GM19240 (cell line): ENCODE data around the gene MGMT.

ENCODE experiments used
- DNase-seq: peaks from one replicate; pipeline ENCODE4 v3.0.0; 2011; ENCODE audit warnings: low spot score; ENCODE audit not compliant: insufficient read length

MGMT gene

GRCh38 chr10:129681856-129682255 lies 214.8 kb downstream of the MGMT start:
- no peak for DNase-seq

GRCh38 chr10:129683519-129683918 lies 216.5 kb downstream of the MGMT start:
- DNase-seq, result no peak

GRCh38 chr10:129683920-129684319 lies 216.9 kb downstream of the MGMT start:
- no peak for DNase-seq

- DNase-seq, result no peak
Observed at GRCh38 chr10:129685271-129685670, 218.2 kb downstream of the MGMT start.

GRCh38 chr10:129689671-129690071 lies 222.6 kb downstream of the MGMT start:
- DNase-seq, result no peak

- DNase-seq, result no peak
Observed at GRCh38 chr10:129690248-129691070, 223.4 kb downstream of the MGMT start.

- no peak for DNase-seq
Observed at GRCh38 chr10:129692695-129693094, 225.7 kb downstream of the MGMT start.

- no peak for DNase-seq
Observed at GRCh38 chr10:129693382-129693781, 226.3 kb downstream of the MGMT start.

- DNase-seq, result no peak
Observed at GRCh38 chr10:129694184-129694583, 227.1 kb downstream of the MGMT start.

- no peak for DNase-seq
Observed at GRCh38 chr10:129694691-129695243, 227.7 kb downstream of the MGMT start.

GRCh38 chr10:129695671-129696070 lies 228.6 kb downstream of the MGMT start:
- DNase-seq, result no peak

- no peak for DNase-seq
Observed at GRCh38 chr10:129696636-129697035, 229.6 kb downstream of the MGMT start.

GRCh38 chr10:129697463-129698247 lies 230.6 kb downstream of the MGMT start:
- DNase-seq, result no peak

GRCh38 chr10:129699722-129700340 lies 232.8 kb downstream of the MGMT start:
- no peak for DNase-seq

- DNase-seq, result no peak
Observed at GRCh38 chr10:129702605-129703004, 235.6 kb downstream of the MGMT start.

- DNase-seq, result no peak
Observed at GRCh38 chr10:129703287-129704137, 236.5 kb downstream of the MGMT start.

- DNase-seq, result no peak
Observed at GRCh38 chr10:129704225-129704624, 237.2 kb downstream of the MGMT start.

GRCh38 chr10:129704786-129705525 lies 237.9 kb downstream of the MGMT start:
- DNase-seq, result no peak

GRCh38 chr10:129705676-129706075 lies 238.6 kb downstream of the MGMT start:
- DNase-seq, result no peak

GRCh38 chr10:129706081-129706480 lies 239.0 kb downstream of the MGMT start:
- no peak for DNase-seq
